ENCODE data around the gene NKAIN2.

Gene NKAIN2

GRCh38 chr6:124074606-124075005, 270.9 kb downstream of the NKAIN2 start:
- H3K4me3 ChIP-seq (replicated peaks; ENCODE audit: low read depth, low read length): no peak overlapping the region
- no peak for DNase-seq (ENCODE audit: extremely low read depth, low read depth)
- no peak for TF ChIP-seq CTCF (IDR thresholded peaks at IDR 0.05; ENCODE audit: low read depth, low read length, missing control alignments)

GRCh38 chr6:124076336-124077048, 272.8 kb downstream of the NKAIN2 start:
- DNase-seq (ENCODE audit: extremely low read depth, low read depth): no peak
- H3K4me3 ChIP-seq (replicated peaks; ENCODE audit: low read depth, low read length): no peak overlapping the region
- no peak for TF ChIP-seq CTCF (IDR thresholded peaks at IDR 0.05; ENCODE audit: low read depth, low read length, missing control alignments)

GRCh38 chr6:124078169-124078568, 274.5 kb downstream of the NKAIN2 start:
- DNase-seq (ENCODE audit: extremely low read depth, low read depth): no peak
- no peak overlapping the region for H3K4me3 ChIP-seq (replicated peaks; ENCODE audit: low read depth, low read length)
- TF ChIP-seq CTCF (IDR thresholded peaks at IDR 0.05; ENCODE audit: low read depth, low read length, missing control alignments): no peak

GRCh38 chr6:124080483-124080882, 276.8 kb downstream of the NKAIN2 start:
- H3K4me3 ChIP-seq (replicated peaks; ENCODE audit: low read depth, low read length): no peak overlapping the region
- TF ChIP-seq CTCF (IDR thresholded peaks at IDR 0.05; ENCODE audit: low read depth, low read length, missing control alignments): no peak
- no peak for DNase-seq (ENCODE audit: extremely low read depth, low read depth)

- no peak for DNase-seq (ENCODE audit: extremely low read depth, low read depth)
Measured at GRCh38 chr6:124090491-124090890, 286.8 kb downstream of the NKAIN2 start.

DNA sequence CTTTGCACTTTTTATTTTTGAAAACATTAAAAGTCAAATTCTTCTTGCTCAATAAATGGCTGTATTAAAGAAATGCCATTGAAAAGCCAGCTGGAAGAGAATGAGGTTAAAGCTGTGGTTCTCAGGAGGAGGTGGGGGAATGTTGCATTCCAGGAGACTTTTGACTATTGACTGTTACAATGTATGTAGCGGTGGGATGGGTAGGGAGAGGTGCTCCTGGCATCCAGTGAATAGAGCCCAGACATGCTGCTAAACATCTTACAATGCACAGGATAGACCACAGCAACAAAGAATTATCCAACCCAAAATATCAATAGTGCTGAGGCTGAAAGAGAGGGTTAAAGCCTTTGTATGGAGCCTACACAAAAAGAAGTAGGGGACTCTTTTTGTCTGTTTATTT, 295.9 kb downstream of the NKAIN2 start:
- DNase-seq (ENCODE audit: extremely low read depth, low read depth): no peak
- no peak overlapping the region for H3K4me3 ChIP-seq (replicated peaks; ENCODE audit: low read depth, low read length)
- TF ChIP-seq CTCF (IDR thresholded peaks at IDR 0.05; ENCODE audit: low read depth, low read length, missing control alignments): no peak

More at GRCh38 chr6:124090491-124090890, 286.8 kb downstream of the NKAIN2 start:
- H3K4me3 ChIP-seq (replicated peaks; ENCODE audit: low read depth, low read length): no peak overlapping the region
- no peak for TF ChIP-seq CTCF (IDR thresholded peaks at IDR 0.05; ENCODE audit: low read depth, low read length, missing control alignments)

DNA sequence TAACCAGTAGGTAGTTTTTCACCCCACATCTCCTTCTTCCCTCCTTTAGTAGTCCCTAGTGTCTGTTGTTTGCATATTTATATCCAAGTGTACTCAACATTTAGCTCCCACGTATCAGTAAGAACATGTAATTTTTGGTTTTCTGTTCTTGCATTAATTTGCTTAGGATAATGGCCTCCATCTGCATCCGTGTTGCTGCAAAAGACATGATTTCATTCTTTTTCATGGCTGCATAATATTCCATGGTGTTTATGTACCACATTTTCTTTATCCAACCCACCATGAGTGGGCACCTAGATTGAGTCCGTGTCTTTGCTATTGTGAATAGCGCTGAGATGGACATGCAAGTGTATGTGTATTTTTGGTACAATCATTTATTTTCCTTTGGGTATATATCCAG, 306.8 kb downstream of the NKAIN2 start:
- H3K4me3 ChIP-seq (replicated peaks; ENCODE audit: low read depth, low read length): no peak overlapping the region
- no peak for DNase-seq (ENCODE audit: extremely low read depth, low read depth)
- TF ChIP-seq CTCF (IDR thresholded peaks at IDR 0.05; ENCODE audit: low read depth, low read length, missing control alignments): no peak

Measured in HFF-Myc (cell line).